ENCODE results near the gene PPP2R2B.

DNA sequence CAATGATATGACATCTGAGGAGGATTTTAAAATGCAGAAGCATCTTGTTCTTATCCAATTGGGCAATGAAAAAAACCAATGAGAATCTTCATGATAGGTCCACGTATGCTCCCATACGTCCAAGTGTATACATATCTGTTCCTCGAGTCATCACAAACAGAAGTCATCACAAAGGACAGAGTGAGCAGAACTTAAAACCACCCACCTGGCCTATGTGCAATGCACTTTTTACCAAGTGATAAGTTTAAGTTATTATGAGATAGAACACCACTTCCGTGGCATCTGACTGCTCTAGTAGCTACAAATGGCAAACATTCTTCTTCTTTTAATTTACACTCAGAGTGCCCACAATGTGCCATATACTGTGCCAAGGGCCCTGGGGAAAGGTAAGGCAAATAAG is 82.4 kb downstream of the PPP2R2B start:
- TF ChIP-seq CTCF (IDR thresholded peaks at IDR 0.05) = no peak
- no peak for TF ChIP-seq POLR2A (IDR thresholded peaks at IDR 0.05)
